Activated T-cell treated with anti-CD3 and anti-CD28 coated beads for 4 hours (primary cell): ENCODE results near the gene ENO4.

Source experiments
- DNase-seq: peaks from one replicate; pipeline ENCODE4 v3.0.0-alpha.2; 2020

Gene ENO4

GRCh38 chr10:116833986-116834985 is 15.0 kb upstream of the ENO4 start:
- DNase-seq: no peak

DNA sequence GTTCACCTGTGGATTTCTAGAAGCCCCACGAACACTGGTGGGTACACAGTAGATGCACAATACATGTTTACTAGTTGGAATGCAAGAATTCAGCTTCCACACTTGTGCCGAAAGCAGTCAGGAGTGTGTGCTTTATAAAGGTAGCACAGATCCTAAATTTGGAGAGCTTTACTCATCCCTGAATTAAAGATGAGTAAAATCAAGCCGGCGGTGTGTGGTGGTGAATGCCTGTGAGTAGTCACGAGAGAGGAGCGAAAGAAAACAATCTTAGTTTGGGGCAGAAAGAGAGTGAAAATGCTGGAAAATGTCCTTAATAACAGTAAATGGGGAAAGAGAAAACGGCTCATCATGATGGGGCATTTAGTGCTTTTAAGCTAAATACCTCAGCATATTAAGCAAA is 13.6 kb upstream of the ENO4 start:
- DNase-seq: no peak

DNA sequence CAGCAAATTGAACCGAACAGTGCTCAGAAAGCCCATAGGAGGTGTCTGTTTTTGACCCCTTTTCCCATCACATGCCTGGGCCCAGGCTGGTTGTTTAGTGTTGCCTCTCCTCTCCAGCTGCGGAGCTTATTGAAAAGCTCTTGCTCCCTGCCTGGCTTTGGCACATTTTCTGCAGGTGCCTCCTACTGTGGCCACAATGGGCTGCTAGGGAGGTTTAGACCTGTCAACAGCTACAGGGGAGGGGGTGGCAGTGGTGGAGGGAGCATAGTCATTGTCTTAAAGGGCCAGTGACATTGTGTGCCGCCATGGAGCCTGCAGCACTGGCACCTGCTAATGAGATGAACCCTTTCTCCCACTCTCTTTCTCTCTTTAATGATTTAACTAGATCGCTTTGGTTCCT is 13.2 kb upstream of the ENO4 start:
- no peak for DNase-seq

- no peak for DNase-seq
These were observed 12.3 kb upstream of the ENO4 start for GRCh38 chr10:116836902-116837523.

GRCh38 chr10:116838143-116838725 is 11.1 kb upstream of the ENO4 start:
- DNase-seq: no peak

DNA sequence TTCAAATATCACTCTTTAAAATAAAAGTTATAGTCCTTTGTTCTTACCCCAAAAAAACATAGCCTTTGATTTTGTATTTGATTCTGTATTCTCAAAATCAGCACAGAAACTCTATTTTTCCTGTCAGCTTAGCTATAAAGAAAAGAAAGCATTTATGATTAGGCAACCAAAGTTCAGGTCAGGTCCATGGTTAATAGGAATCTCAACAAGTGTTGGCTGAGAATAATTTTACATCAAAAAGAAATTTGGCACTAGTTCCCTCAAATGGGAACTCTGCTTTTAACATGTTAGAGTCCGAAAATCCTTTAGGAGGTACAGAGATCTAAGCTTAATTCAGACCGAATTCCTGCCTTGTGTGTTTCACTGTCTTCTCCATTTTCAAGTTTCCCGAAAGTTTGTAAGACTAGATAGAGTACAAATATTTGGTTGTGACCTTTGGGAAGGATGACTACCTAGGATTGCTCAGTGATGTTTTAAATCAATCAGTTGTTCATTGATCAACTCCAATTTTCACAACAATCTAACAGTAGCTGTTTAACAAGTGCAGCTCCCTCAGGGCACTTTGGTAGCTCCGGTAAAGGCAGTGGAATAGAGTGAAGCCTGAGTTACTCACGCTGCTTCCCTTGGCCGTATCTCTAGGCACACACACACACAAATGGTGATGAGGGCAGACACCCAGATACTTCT is 8.8 kb upstream of the ENO4 start:
- no peak for DNase-seq

DNA sequence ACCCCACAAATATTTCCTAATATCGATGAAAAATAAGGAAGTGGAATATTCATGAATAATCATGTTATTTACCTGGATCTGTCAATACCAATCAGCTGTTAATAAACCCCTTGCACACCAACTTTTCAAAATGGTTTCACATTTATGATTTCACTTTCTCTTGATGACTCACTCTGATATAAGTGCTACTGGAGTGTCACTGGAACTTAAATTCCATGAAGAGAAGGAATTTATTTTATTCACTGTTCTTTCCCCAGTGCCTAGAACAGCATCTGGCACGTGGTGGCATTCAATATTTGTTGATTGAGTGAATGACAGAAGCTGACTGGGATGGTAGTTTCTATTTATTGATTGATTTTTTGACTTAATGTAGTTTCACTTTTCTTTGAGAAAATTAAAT is 3.5 kb upstream of the ENO4 start:
- DNase-seq: no peak

DNA sequence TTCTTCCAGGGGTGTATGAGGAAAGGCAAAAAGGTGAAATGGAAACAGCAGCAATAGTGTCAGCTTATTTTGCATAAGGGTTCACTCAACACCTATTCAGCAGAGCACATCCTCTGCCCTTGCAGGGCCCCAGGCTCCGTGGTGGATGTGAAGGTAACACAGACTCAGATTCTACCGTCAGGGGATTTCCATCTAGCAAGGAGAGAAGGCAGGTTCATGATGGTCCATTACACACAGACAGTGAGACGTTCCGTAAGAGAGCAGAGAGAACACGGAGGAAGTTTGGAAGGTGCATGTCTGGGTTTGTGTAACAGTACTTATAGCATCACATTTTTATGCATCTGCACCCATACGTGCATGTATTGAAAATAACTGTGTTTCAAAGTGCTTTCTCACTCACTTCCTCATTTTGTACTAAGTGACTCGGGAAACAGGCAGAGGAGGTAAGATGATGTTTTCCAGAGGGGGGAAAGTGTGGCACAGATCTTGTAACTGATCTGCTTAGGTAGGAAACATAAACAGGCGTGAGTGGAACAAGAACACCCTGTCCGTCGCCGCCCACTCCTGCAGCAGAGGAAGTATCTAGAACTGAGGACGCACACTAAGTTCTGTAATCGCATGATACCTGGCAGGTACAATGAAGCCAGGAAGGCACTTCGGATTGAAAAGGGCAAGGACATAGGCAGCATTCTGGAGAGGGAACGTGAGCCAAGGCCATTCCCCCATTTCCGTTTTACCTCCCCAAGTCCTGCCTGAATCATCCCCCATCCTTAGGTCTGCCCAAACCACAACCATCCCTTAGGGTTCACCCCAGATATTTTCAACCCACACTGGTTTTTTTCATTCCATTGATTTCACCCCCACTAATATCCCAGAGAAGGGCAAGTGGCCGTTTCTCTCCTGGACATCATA is 1.0 kb upstream of the ENO4 start:
- no peak for DNase-seq

DNA sequence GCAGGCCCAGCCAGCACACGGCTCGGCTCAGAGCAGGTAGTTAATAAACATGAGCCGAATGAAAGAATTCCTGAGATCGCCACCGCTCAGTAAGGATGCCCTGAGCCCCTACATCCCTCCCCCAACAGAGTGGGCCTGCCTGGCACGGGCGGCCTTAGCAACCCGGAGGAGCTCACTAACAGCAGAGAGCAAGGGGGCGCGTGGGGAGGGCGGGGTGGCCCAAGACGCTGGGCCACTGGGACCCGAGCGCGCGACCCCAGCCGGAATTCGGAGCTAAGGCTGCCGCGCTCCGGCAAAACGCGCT is 403 bp upstream of the ENO4 start:
- DNase-seq: no peak

DNA sequence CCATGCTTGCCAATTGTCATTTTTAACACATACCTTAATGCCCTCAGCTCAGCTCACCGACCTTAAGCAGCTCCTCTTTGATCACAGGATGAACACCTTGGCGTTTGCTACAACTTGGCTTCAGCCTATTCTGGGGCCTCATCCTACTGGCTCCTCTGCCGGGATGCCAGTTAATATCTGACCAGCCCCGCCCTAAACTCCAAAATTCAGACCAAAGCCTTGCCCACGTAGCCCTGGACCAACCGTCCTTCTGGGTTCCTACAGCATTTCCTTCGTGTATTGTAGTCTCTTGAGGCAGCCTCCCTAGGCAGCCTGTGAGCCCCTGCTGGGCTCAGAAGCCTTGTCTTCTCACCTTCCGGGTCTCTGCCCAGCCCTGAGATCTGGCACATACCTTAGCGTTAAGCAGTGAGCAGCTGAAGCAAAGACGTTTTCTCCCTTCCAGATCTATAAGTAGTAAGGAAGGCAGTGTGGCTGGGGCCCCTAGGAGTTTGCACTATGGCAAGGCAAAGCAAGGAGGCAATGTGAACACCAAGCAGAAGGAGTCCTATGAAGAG is 836 bp downstream of the ENO4 start:
- DNase-seq: no peak

- DNase-seq: no peak
These were observed 2.9 kb downstream of the ENO4 start for GRCh38 chr10:116852246-116852645.

- DNase-seq: no peak
These were observed 4.0 kb downstream of the ENO4 start for GRCh38 chr10:116853287-116853686.

DNA sequence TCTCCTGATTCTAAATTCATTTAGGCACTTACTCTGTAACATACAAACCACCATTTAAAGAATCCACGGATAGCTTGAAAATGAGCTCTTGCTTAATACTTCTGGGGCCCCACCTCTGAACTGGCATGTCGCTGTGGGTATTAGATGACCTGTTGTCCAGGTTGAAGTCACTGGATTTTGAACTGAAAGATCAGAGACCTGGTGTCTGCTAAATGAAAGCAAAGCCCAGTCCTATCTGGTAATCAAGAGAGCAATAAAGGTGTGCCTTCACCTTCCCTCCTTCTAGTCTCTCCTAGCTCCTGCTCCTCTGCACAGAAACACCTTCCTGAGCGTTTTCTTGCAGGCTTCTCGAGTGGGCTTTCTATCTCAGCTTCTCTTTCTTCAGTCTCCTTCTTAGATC is 4.4 kb downstream of the ENO4 start:
- no peak for DNase-seq

- no peak for DNase-seq
These were observed 7.9 kb downstream of the ENO4 start for GRCh38 chr10:116857156-116857555.

DNA sequence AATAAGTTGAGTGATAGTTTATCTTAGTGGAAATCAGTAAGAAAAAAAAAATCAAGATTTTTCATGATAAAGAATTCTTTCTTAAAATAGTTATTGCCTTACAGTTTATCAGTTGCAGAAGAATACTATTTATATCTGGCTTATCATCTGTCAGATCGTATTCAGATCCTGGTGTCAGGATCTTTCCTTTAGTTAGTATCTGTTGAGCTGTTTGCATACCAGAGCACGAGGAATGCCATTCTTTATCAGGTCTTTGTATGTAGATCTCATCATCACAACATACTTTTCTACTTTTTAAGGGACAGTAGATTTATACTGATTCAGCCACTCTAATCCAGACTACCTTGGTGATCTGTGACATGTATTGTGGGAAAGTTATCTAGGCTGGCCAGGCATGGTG is 12.5 kb downstream of the ENO4 start:
- DNase-seq: no peak

DNA sequence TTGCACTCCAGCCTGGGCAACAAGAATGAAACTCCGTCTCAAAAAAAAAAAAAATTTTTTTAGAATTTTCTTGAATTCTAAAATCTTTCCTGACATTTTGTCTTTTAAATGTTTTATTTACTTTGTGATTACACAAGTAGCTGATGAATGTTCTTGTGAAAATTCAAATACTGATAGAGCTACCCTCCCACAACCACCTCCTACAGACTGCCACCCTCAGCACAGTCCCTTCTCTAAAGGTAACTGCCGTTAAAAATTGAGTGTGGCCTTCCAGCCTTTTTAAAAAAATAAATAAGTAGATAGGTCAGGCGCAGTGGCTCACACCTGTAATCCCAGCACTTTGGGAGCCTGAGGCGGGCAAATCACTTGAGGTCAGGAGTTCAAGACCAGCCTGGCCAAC is 15.1 kb downstream of the ENO4 start:
- DNase-seq: no peak

GRCh38 chr10:116866066-116866465 is 16.8 kb downstream of the ENO4 start:
- no peak for DNase-seq

- DNase-seq: no peak
These were observed 17.8 kb downstream of the ENO4 start for GRCh38 chr10:116866987-116867595.

DNA sequence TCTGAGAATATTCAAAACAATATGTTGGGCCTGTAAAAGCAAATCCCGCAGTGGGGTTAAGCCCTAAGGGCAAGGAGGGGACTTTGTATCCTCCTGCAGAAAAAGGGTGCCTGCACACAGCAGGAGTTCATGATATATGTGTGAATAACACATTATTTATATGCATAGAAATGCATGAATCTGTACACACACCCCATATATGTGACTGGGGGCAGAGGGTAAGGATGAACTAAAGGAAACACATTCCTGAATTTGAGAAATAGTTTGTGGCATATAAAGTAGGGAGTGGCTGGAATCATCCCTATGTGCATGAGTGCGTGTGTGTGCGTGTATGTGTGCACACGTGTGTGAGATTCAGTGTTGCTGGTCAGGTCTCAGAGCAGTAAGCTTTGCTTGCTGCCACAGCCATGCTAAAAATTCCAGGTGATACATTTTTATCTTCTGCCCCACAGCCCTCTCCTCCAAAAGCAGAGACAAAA is 18.9 kb downstream of the ENO4 start:
- no peak for DNase-seq

DNA sequence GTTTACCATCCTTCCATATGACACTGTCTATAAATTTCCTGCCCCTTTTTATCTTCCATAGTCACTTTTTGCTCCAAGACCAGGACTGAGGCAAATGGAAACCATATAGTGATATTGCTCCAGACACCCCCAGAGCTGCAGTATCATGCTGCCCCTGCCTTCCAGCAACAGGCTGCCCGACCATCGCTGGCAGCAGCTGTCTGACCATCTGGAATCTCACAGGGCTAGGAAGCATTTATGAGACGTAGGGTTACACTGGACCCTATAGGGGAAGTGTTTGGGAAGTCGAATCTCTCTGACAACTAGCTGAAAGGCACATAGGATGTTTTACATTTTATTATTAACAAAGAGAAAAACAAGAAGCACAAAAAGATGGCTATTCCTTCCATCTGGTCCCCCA is 19.4 kb downstream of the ENO4 start:
- DNase-seq: no peak

DNA sequence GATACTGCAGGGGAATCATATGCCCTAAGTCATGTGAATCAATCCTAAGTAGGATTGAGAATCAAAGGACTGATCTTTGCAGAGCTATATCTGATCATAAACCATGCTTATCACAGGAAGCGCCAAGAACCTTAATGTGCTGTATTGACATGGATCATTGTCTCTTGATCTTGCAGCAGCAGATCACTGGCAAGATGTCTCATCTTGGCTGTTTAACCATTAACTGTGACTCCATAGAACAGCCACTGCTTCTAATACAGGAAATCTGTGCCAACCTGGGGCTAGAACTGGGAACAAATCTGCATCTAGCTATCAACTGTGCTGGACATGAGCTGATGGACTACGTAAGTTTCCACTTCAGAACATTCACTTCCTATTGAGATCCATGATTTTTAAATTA is 21.6 kb downstream of the ENO4 start:
- DNase-seq: no peak

GRCh38 chr10:116873134-116873533 is 23.8 kb downstream of the ENO4 start:
- DNase-seq: no peak
